ENCODE measurements around the gene GNG14. TPM values are rescaled to one million over a fixed set of nuclear protein-coding genes. Genes with fewer than 3 reads are reported as not detected.

Gene GNG14
- total and polyA plus RNA-seq, 2 of the 13 experiments (the other 11 are each of a cell fraction or from before 2014, with no cell fraction given) = not detected

GRCh38 chr19:12736995-12737834, 49.4 kb downstream of the GNG14 start, which contains the start of gene GET3 (continued):
- TF ChIP-seq TEF (CRISPR knock-in tag; IDR thresholded peaks at IDR 0.05) (no peak), MED1 (CRISPR knock-in tag; IDR thresholded peaks at IDR 0.05) (no peak), ASH2L (IDR thresholded peaks at IDR 0.05; ENCODE audit: insufficient read length, low read depth, low read length) (peak; percentile 74), NR3C1 (CRISPR knock-in tag; IDR thresholded peaks at IDR 0.05) (no peak), NFIB (CRISPR knock-in tag; IDR thresholded peaks at IDR 0.05; ENCODE audit: borderline replicate concordance) (no peak), ZNF589 (CRISPR knock-in tag; conservative IDR thresholded peaks at IDR 0.05) (no peak), ZNF674 (CRISPR knock-in tag; IDR thresholded peaks at IDR 0.05; ENCODE audit: low read depth) (no peak), PBX3 (CRISPR knock-in tag; IDR thresholded peaks at IDR 0.05; ENCODE audit: borderline replicate concordance) (no peak), ATF1 (CRISPR knock-in tag; IDR thresholded peaks at IDR 0.05) (peak; percentile 70; the same call in 1 of the 2 replicates), RFX3 (CRISPR knock-in tag; IDR thresholded peaks at IDR 0.05) (peak; percentile 84), ZNF878 (CRISPR knock-in tag; IDR thresholded peaks at IDR 0.05) (peak; percentile 97), ZNF691 (CRISPR knock-in tag; IDR thresholded peaks at IDR 0.05; ENCODE audit: borderline replicate concordance, low read depth) (no peak), ZKSCAN5 (CRISPR knock-in tag; IDR thresholded peaks at IDR 0.05) (no peak), NCOA5 (CRISPR knock-in tag; IDR thresholded peaks at IDR 0.05) (no peak), GLMP (CRISPR knock-in tag; IDR thresholded peaks at IDR 0.05; ENCODE audit: borderline replicate concordance) (no peak), EED (CRISPR knock-in tag; IDR thresholded peaks at IDR 0.05) (no peak), CTCF (CRISPR knock-in tag; IDR thresholded peaks at IDR 0.05) (no peak), KMT2A (CRISPR knock-in tag; IDR thresholded peaks at IDR 0.05) (0 out of 2 replicates have a peak, but pooled peaks have one; percentile 23), ZNF207 (IDR thresholded peaks at IDR 0.05; ENCODE audit: borderline replicate concordance) (no peak)
- TF ChIP-seq, protein P1, sequence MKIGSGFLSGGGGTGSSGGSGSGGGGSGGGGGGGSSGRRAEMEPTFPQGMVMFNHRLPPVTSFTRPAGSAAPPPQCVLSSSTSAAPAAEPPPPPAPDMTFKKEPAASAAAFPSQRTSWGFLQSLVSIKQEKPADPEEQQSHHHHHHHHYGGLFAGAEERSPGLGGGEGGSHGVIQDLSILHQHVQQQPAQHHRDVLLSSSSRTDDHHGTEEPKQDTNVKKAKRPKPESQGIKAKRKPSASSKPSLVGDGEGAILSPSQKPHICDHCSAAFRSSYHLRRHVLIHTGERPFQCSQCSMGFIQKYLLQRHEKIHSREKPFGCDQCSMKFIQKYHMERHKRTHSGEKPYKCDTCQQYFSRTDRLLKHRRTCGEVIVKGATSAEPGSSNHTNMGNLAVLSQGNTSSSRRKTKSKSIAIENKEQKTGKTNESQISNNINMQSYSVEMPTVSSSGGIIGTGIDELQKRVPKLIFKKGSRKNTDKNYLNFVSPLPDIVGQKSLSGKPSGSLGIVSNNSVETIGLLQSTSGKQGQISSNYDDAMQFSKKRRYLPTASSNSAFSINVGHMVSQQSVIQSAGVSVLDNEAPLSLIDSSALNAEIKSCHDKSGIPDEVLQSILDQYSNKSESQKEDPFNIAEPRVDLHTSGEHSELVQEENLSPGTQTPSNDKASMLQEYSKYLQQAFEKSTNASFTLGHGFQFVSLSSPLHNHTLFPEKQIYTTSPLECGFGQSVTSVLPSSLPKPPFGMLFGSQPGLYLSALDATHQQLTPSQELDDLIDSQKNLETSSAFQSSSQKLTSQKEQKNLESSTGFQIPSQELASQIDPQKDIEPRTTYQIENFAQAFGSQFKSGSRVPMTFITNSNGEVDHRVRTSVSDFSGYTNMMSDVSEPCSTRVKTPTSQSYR (CRISPR knock-in tag; IDR thresholded peaks at IDR 0.05; ENCODE audit: borderline replicate concordance) = peak; percentile 49; the same call in 1 of the 2 replicates
